NT2/D1 (cell line): ENCODE data around the gene CROT.

Experiments
- DNase-seq: peaks from one replicate; pipeline ENCODE4 v3.0.0-alpha.2; 2011; ENCODE audit warnings: low read depth, low spot score
- H3K27me3 ChIP-seq: 2 replicates; pipeline ENCODE4 v1.6.0; 2011; ENCODE audit warnings: mild to moderate bottlenecking; ENCODE audit not compliant: insufficient read length, insufficient read depth
- H3K36me3 ChIP-seq: 2 replicates; pipeline ENCODE4 v1.6.1; 2011; ENCODE audit warnings: mild to moderate bottlenecking, low read length, mixed read lengths; ENCODE audit not compliant: insufficient read depth, insufficient read length
- H3K4me1 ChIP-seq: 2 replicates; pipeline ENCODE4 v1.5.1; 2011; ENCODE audit not compliant: insufficient read depth, insufficient read length
- H3K4me3 ChIP-seq: 2 replicates; pipeline ENCODE4 v1.5.1; 2011; ENCODE audit warnings: low read depth; ENCODE audit not compliant: insufficient read length
- H3K9ac ChIP-seq: 2 replicates; pipeline ENCODE4 v1.6.0; 2011; ENCODE audit warnings: low read depth; ENCODE audit not compliant: insufficient read length
- H3K9me3 ChIP-seq: 2 replicates; pipeline ENCODE4 v1.5.1; 2011; ENCODE audit warnings: mild to moderate bottlenecking, low read length; ENCODE audit not compliant: insufficient read depth
- SUZ12 ChIP-seq: IDR thresholded peaks from 2 replicates; pipeline ENCODE4 v1.6.1; 2011; ENCODE audit not compliant: insufficient read length, insufficient read depth; ENCODE audit errors: extremely low read depth
- YY1 ChIP-seq: IDR thresholded peaks from 2 replicates; pipeline ENCODE4 v1.6.1; 2011; ENCODE audit not compliant: insufficient read length, insufficient read depth
- ZNF274 ChIP-seq: IDR thresholded peaks from 2 replicates; pipeline ENCODE4 v1.6.1; 2011; ENCODE audit warnings: mild to moderate bottlenecking, low read depth, low read length

The CROT gene

DNA sequence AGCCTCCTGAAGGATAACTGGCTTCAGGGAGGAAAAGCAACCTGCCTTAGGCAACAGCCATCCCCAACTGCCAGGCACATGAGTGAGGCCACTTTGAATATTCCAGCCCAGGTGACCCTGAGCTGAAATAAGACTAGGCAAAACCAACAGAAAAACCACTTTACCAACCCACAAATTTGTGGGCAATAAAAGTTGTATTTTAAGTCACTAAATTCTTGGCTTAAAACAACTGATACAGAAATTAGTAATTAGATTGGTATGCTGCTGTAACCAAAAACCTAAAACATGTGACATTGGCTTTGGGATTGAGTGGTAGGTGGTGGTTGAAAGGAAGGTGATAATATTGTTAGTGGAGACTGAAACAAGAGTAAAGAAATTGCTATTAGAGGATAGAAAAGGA, 90.1 kb downstream of the CROT start:
- Histone ChIP-seq H3K9ac (no peak overlapping the region), H3K9me3 (no peaks in the 10 kb centered on the region), H3K27me3 (no peaks in the 10 kb centered on the region), H3K4me1 (no peaks in the 10 kb centered on the region), H3K4me3 (no peak overlapping the region), H3K36me3 (no peaks in the 10 kb centered on the region)
- no peak for TF ChIP-seq SUZ12
- no peak for TF ChIP-seq YY1
- no peak for TF ChIP-seq ZNF274
- no peak for DNase-seq

DNA sequence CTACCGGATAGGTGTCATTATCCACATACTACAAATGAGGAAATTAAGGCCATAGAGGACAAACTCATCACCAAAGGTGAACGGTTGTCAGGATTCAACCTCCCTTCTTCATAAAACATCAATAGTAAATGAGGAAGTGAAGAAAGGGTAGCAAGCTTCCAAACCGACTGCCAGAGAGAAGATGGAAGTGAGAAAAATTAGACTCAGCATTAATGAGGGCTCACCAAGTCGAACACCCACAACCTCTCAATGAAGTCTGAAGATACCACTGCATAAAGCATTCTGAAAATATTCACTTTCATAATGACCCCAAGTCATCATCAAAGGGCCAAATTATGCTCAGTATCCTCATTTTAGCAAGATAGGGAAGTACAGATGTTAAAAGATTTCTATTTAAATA, 100.4 kb downstream of the CROT start:
- TF ChIP-seq SUZ12 (no peak), ZNF274 (no peak), YY1 (no peak)
- H3K9ac ChIP-seq: no peak overlapping the region
- no peaks in the 10 kb centered on the region for H3K9me3 ChIP-seq
- H3K36me3 ChIP-seq: no peaks in the 10 kb centered on the region
- DNase-seq: no peak
- H3K4me1 ChIP-seq: no peaks in the 10 kb centered on the region
- H3K4me3 ChIP-seq: no peak overlapping the region
- no peaks in the 10 kb centered on the region for H3K27me3 ChIP-seq

DNA sequence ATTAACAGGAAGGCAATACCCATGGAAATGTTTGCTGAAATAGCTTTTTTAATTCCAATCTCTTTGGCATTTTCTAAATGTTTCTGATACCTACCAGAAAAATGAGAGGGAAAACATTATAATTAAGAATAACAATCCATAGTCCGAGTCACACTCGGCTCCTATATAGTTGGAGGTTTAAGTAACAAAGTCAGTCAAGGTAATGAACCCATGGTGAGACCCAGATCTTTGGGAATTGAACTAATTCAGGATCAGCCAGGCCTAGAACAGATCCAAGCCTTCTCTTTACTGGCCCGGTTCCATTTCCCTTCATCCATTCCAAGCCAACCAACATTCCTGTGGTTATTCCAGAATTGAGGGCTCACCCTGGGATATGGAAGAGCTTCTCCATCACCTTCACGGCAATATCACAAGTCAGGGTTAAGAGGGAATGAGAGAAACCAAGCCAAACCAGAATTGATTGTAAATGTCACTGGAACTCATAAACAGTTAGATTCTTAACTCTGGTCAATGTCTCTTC, 101.7 kb downstream of the CROT start:
- Histone ChIP-seq H3K36me3 (no peaks in the 10 kb centered on the region), H3K4me1 (no peaks in the 10 kb centered on the region), H3K9me3 (no peaks in the 10 kb centered on the region), H3K9ac (no peak overlapping the region), H3K27me3 (no peaks in the 10 kb centered on the region), H3K4me3 (no peak overlapping the region)
- no peak for DNase-seq
- TF ChIP-seq YY1 (no peak), ZNF274 (no peak), SUZ12 (no peak)

DNA sequence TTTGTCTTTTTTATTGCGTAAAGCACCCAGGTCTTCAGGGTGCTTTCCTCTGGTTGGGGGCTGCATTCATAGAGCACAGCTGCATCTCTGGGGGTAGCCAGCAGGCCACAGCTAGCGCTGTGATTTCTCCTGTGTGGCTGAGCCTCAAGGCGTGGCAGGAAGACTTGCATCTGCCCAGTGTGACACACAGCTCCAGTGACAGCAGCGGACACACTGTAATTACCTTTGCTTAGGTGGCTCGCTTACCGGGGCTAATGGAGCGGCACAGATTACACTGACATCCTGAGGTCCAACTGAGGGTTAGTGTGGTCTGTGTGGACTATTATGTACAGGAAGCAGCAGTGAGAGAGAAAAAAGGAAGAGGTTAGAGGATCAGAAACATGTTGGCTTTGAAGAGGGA, 102.9 kb downstream of the CROT start:
- no peaks in the 10 kb centered on the region for H3K9me3 ChIP-seq
- no peak overlapping the region for H3K4me3 ChIP-seq
- H3K9ac ChIP-seq: no peak overlapping the region
- H3K4me1 ChIP-seq: no peaks in the 10 kb centered on the region
- TF ChIP-seq ZNF274 (no peak), YY1 (no peak), SUZ12 (no peak)
- no peaks in the 10 kb centered on the region for H3K36me3 ChIP-seq
- no peak for DNase-seq
- H3K27me3 ChIP-seq: no peaks in the 10 kb centered on the region
